HepG2 (cell line): Measurements from ENCODE around the gene RELB. TPM values are rescaled to one million over a fixed set of nuclear protein-coding genes. Genes with fewer than 3 reads are reported as not detected.

Experiments used
- ARNT2 ChIP-seq: sonication (generic); formaldehyde crosslinking; IDR thresholded peaks from 2 replicates; pipeline ENCODE4 v1.8.0; 2022; ENCODE audit warnings: mild to moderate bottlenecking, low read depth, missing genetic modification reagents, moderate library complexity
- CC2D1A ChIP-seq: sonication (generic); formaldehyde crosslinking; IDR thresholded peaks from 2 replicates; pipeline ENCODE4 v1.8.1; 2023; ENCODE audit warnings: mild to moderate bottlenecking, missing genetic modification reagents
- CEBPB ChIP-seq: IDR thresholded peaks from 2 replicates; pipeline ENCODE4 v1.6.1; 2011; ENCODE audit warnings: low read depth, low read length, improper control_type of control experiment, borderline replicate concordance
- CSRNP2 ChIP-seq: sonication (generic); formaldehyde crosslinking; conservative IDR thresholded peaks from 2 replicates; pipeline ENCODE4 v1.8.0; 2022; ENCODE audit warnings: low read depth, missing genetic modification reagents
- EHMT2 ChIP-seq: fragments of 200-600 bp; sonication (generic); IDR thresholded peaks from 2 replicates; pipeline ENCODE4 v1.7.0; 2017; ENCODE audit warnings: antibody characterized with exemption, low read depth, low read length, borderline replicate concordance
- ELK4 ChIP-seq: sonication (generic); formaldehyde crosslinking; IDR thresholded peaks from 2 replicates; pipeline ENCODE4 v1.9.0; 2021; ENCODE audit warnings: missing genetic modification reagents, borderline replicate concordance
- GMEB1 ChIP-seq: sonication (generic); formaldehyde crosslinking; IDR thresholded peaks from 2 replicates; pipeline ENCODE4 v1.5.1; 2020; ENCODE audit warnings: missing genetic modification reagents, mild to moderate bottlenecking, borderline replicate concordance
- GTF3A ChIP-seq: sonication (generic); formaldehyde crosslinking; conservative IDR thresholded peaks from 2 replicates; pipeline ENCODE4 v1.4.0; 2020; ENCODE audit warnings: mild to moderate bottlenecking, missing genetic modification reagents
- HCFC1 ChIP-seq: fragments of 150-350 bp; IDR thresholded peaks from 2 replicates; pipeline ENCODE4 v1.6.1; 2014; ENCODE audit warnings: low read depth, low read length
- HNRNPLL ChIP-seq: fragments of 200-400 bp; formaldehyde crosslinking; IDR thresholded peaks from 2 replicates; pipeline ENCODE4 v1.6.1; 2017; ENCODE audit warnings: mild to moderate bottlenecking, low read depth, low read length; ENCODE audit not compliant: poor library complexity, severe bottlenecking
- KAT8 ChIP-seq: IDR thresholded peaks from 2 replicates; pipeline ENCODE4 v1.6.1; 2016; ENCODE audit warnings: missing genetic modification reagents, missing compliant biosample characterization
- MBD4 ChIP-seq: IDR thresholded peaks from 2 replicates; pipeline ENCODE4 v1.6.1; 2012; ENCODE audit warnings: low read length, inconsistent platforms, borderline replicate concordance
- NFE2L1 ChIP-seq: sonication (generic); formaldehyde crosslinking; IDR thresholded peaks from 2 replicates; pipeline ENCODE4 v1.4.0; 2020; ENCODE audit warnings: missing genetic modification reagents, mild to moderate bottlenecking, borderline replicate concordance
- PHB2 ChIP-seq: fragments of 450-650 bp; IDR thresholded peaks from 2 replicates; pipeline ENCODE4 v1.6.1; 2018; ENCODE audit not compliant: partially characterized antibody
- SMAD3 ChIP-seq: sonication (generic); formaldehyde crosslinking; IDR thresholded peaks from 2 replicates; pipeline ENCODE4 v1.4.0; 2020; ENCODE audit warnings: missing genetic modification reagents
- SMC3 ChIP-seq: IDR thresholded peaks from 2 replicates; pipeline ENCODE4 v1.6.1; 2011; ENCODE audit warnings: low read length, improper control_type of control experiment
- SOX5 ChIP-seq: IDR thresholded peaks from 2 replicates; pipeline ENCODE4 v1.6.1; 2016; ENCODE audit warnings: borderline replicate concordance
- TCF7L2 ChIP-seq: IDR thresholded peaks from 2 replicates; pipeline ENCODE4 v1.6.1; 2011; ENCODE audit warnings: mild to moderate bottlenecking, low read depth, low read length, moderate library complexity
- ZNF124 ChIP-seq: sonication (generic); formaldehyde crosslinking; IDR thresholded peaks from 2 replicates; pipeline ENCODE4 v1.4.0; 2020; ENCODE audit warnings: missing genetic modification reagents
- ZNF264 ChIP-seq: sonication (generic); formaldehyde crosslinking; IDR thresholded peaks from 2 replicates; pipeline ENCODE4 v1.4.0; 2020; ENCODE audit warnings: missing genetic modification reagents
- ZNF343 ChIP-seq: sonication (generic); formaldehyde crosslinking; IDR thresholded peaks from 2 replicates; pipeline ENCODE4 v1.4.0; 2020; ENCODE audit warnings: mild to moderate bottlenecking, missing genetic modification reagents
- ZNF567 ChIP-seq: sonication (generic); formaldehyde crosslinking; IDR thresholded peaks from 2 replicates; pipeline ENCODE4 v1.8.1; 2023; ENCODE audit warnings: mild to moderate bottlenecking, missing genetic modification reagents, borderline replicate concordance
- ZSCAN30 ChIP-seq: sonication (generic); formaldehyde crosslinking; IDR thresholded peaks from 2 replicates; pipeline ENCODE4 v1.5.0; 2020; ENCODE audit warnings: mild to moderate bottlenecking, missing genetic modification reagents
- polyA plus RNA-seq, 8 experiments: library from polyadenylated mRNA; depleted of rRNA in 3 of 8; stranded (reverse) in 7 of 8; unstranded in 1 of 8; fragments of >200 nt; fragmentation: Illumina TruSeq in 4 of 8; extraction: Trizol in 4 of 8; gene quantifications; 2 replicates each; pipeline versions ENCODE4 v1.2.1 to v1.2.3, GENCODE V29; 2011 to 2016; ENCODE audit warnings: low read depth in 4 of 8, missing spikeins in 1 of 8, mixed read lengths in 1 of 8; ENCODE audit not compliant: insufficient read depth in 1 of 8
- total RNA-seq, 5 experiments: library from RNA; depleted of rRNA; stranded (reverse); fragments of >200 nt; fragmentation: Illumina TruSeq; extraction: Trizol; gene quantifications; 2 replicates each; pipeline ENCODE4 v1.2.3, GENCODE V29; 2016; ENCODE audit warnings: low read depth in 1 of 5
- TF ChIP-seq, protein P1 (sequence below): IDR thresholded peaks from 2 replicates; pipeline ENCODE4 v1.6.1; 2016; ENCODE audit warnings: missing compliant biosample characterization, missing genetic modification reagents, borderline replicate concordance
- TF ChIP-seq, protein P2 (sequence below): sonication (generic); formaldehyde crosslinking; IDR thresholded peaks from 2 replicates; pipeline ENCODE4 v1.8.0; 2022; ENCODE audit warnings: missing genetic modification reagents, mild to moderate bottlenecking, borderline replicate concordance

The RELB gene
- total and polyA plus RNA-seq, 2 of the 13 experiments (the other 11 are each of a cell fraction or from before 2014, with no cell fraction given), result 1.9 to 3.5 TPM

- TF ChIP-seq PHB2, result no peak
- TF ChIP-seq CEBPB, result no peak
- peak; percentile 71; the same call in 1 of the 2 replicates for TF ChIP-seq ARNT2 (CRISPR knock-in tag)
- 0 out of 2 replicates have a peak, but pooled peaks have one; percentile 8 for TF ChIP-seq GMEB1 (CRISPR knock-in tag)
- TF ChIP-seq, protein P1, sequence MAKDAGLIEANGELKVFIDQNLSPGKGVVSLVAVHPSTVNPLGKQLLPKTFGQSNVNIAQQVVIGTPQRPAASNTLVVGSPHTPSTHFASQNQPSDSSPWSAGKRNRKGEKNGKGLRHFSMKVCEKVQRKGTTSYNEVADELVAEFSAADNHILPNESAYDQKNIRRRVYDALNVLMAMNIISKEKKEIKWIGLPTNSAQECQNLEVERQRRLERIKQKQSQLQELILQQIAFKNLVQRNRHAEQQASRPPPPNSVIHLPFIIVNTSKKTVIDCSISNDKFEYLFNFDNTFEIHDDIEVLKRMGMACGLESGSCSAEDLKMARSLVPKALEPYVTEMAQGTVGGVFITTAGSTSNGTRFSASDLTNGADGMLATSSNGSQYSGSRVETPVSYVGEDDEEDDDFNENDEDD (CRISPR knock-in tag), result no peak; the same call in 1 of the 2 replicates
- no peak for TF ChIP-seq SMAD3
- TF ChIP-seq CC2D1A (CRISPR knock-in tag), result no peak
- TF ChIP-seq SMC3, result no peak
- 0 out of 2 replicates have a peak, but pooled peaks have one; percentile 18 for TF ChIP-seq KAT8
- TF ChIP-seq, protein P2, sequence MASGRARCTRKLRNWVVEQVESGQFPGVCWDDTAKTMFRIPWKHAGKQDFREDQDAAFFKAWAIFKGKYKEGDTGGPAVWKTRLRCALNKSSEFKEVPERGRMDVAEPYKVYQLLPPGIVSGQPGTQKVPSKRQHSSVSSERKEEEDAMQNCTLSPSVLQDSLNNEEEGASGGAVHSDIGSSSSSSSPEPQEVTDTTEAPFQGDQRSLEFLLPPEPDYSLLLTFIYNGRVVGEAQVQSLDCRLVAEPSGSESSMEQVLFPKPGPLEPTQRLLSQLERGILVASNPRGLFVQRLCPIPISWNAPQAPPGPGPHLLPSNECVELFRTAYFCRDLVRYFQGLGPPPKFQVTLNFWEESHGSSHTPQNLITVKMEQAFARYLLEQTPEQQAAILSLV (CRISPR knock-in tag), result no peak
- no peak for TF ChIP-seq HNRNPLL
- TF ChIP-seq EHMT2, result no peak
- TF ChIP-seq SOX5, result no peak
- no peak for TF ChIP-seq GTF3A (CRISPR knock-in tag)
- no peak for TF ChIP-seq NFE2L1 (CRISPR knock-in tag)
- no peak for TF ChIP-seq ZNF343 (CRISPR knock-in tag)
- TF ChIP-seq MBD4, result no peak
- TF ChIP-seq HCFC1, result no peak
- no peak for TF ChIP-seq ZSCAN30 (CRISPR knock-in tag)
- TF ChIP-seq CSRNP2, result no peak
- TF ChIP-seq ZNF264 (CRISPR knock-in tag), result no peak
- no peak for TF ChIP-seq TCF7L2
- no peak for TF ChIP-seq ZNF567 (CRISPR knock-in tag)
- TF ChIP-seq ZNF124 (CRISPR knock-in tag), result no peak
- TF ChIP-seq ELK4 (CRISPR knock-in tag), result no peak
These were observed at the start of gene RELB (continued) for GRCh38 chr19:45001087-45001739.
